HEK293T (cell line): ENCODE data around the gene PRKCB.
"Not testable (repeated sequence)": the region's sequence is repeated elsewhere in the genome, so short reads cannot be mapped to it uniquely, and the experiment has no call there.

Experiments
- CTCF ChIA-PET: fragments of 350-600 bp; formaldehyde crosslinking; extraction: SDS; loops from one replicate; lab custom pipeline; 2021; ENCODE audit warnings: antibody characterized with exemption, inconsistent platforms; lab: Yijun Ruan, JAX
- POLR2A ChIA-PET: fragments of 350-600 bp; formaldehyde crosslinking; extraction: SDS; loops from one replicate; lab custom pipeline; 2020; ENCODE audit warnings: antibody characterized with exemption, inconsistent platforms; lab: Yijun Ruan, JAX
- DNase-seq: peaks from one replicate; pipeline ENCODE4 v3.0.0; 2012; ENCODE audit warnings: mixed read lengths; ENCODE audit errors: extremely low spot score
- ARNT ChIP-seq: fragments of 450-650 bp; IDR thresholded peaks from 2 replicates; pipeline ENCODE4 v1.6.1; 2017; ENCODE audit warnings: mild to moderate bottlenecking
- BHLHE40 ChIP-seq: fragments of 450-650 bp; IDR thresholded peaks from 2 replicates; pipeline ENCODE4 v1.6.1; 2016; ENCODE audit warnings: mild to moderate bottlenecking, moderate library complexity, borderline replicate concordance
- CTBP1 ChIP-seq: fragments of 450-650 bp; IDR thresholded peaks from 2 replicates; pipeline ENCODE4 v1.6.1; 2016; ENCODE audit warnings: borderline replicate concordance
- ELF4 ChIP-seq: fragments of 450-650 bp; IDR thresholded peaks from 2 replicates; pipeline ENCODE4 v1.6.1; 2017; ENCODE audit warnings: antibody characterized with exemption
- FOXA1 ChIP-seq: fragments of 450-650 bp; IDR thresholded peaks from 2 replicates; pipeline ENCODE4 v1.6.1; 2016; ENCODE audit warnings: mild to moderate bottlenecking
- FOXK2 ChIP-seq: fragments of 450-650 bp; IDR thresholded peaks from 2 replicates; pipeline ENCODE4 v1.6.1; 2016; ENCODE audit warnings: mild to moderate bottlenecking
- FOXM1 ChIP-seq: fragments of 450-650 bp; IDR thresholded peaks from 2 replicates; pipeline ENCODE4 v1.6.1; 2017; ENCODE audit warnings: mild to moderate bottlenecking, borderline replicate concordance
- HDGF ChIP-seq: fragments of 450-650 bp; IDR thresholded peaks from 2 replicates; pipeline ENCODE4 v1.6.1; 2017; ENCODE audit warnings: antibody characterized with exemption, borderline replicate concordance
- L3MBTL2 ChIP-seq: fragments of 450-650 bp; conservative IDR thresholded peaks from 2 replicates; pipeline ENCODE4 v1.6.1; 2016; ENCODE audit warnings: mild to moderate bottlenecking
- LEF1 ChIP-seq: fragments of 450-650 bp; IDR thresholded peaks from 2 replicates; pipeline ENCODE4 v1.6.1; 2017; ENCODE audit warnings: mild to moderate bottlenecking, borderline replicate concordance
- NFRKB ChIP-seq: fragments of 450-650 bp; IDR thresholded peaks from 2 replicates; pipeline ENCODE4 v1.6.1; 2016; ENCODE audit warnings: mild to moderate bottlenecking, moderate library complexity
- PKNOX1 ChIP-seq: fragments of 450-650 bp; IDR thresholded peaks from 2 replicates; pipeline ENCODE4 v1.6.1; 2016
- SP1 ChIP-seq: fragments of 450-650 bp; IDR thresholded peaks from 2 replicates; pipeline ENCODE4 v1.6.1; 2017
- SUZ12 ChIP-seq: fragments of 450-650 bp; IDR thresholded peaks from 2 replicates; pipeline ENCODE4 v1.6.1; 2016; ENCODE audit warnings: mild to moderate bottlenecking
- TARDBP ChIP-seq: fragments of 450-650 bp; IDR thresholded peaks from 2 replicates; pipeline ENCODE4 v1.6.1; 2016
- ZNF384 ChIP-seq: fragments of 450-650 bp; IDR thresholded peaks from 2 replicates; pipeline ENCODE4 v1.6.1; 2016

PRKCB gene

DNA sequence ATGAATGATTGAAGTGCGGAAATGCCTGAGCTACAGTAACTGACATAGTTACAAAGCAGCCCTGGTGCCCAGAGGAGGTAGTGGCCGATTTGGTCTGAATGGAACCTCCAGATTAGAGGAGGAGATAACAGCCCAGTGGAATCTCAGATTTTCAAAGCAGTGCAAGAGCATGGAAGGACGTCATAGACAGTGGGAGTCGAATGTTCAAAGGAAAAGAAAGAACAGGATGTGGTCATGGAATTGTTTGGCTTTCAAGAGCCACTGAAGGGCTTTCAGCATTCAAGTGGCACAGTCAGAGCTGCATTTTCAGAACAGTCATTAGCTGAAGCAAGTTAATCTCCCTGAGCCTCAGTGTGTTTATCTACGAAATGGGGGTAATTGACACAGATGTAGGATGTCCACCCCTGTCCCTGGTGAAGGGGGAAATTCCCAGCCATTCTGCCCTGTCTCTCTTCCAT is 315.7 kb downstream of the PRKCB start:
- ChIA-PET CTCF (no interaction called here), POLR2A (no interaction called here)
- TF ChIP-seq PKNOX1 (no peak), BHLHE40 (no peak), ELF4 (no peak), ZNF384 (no peak), FOXA1 (no peak)
- no peak for DNase-seq

GRCh38 chr16:24152048-24152447 is 316.3 kb downstream of the PRKCB start:
- DNase-seq, POLR2A ChIA-PET: not testable (repeated sequence)
- CTCF ChIA-PET, result interaction anchor here (0.6 kb wide), 1 partner anchor 81 kb away, joined by 3 read pairs; no protein-coding TSS in a partner anchor

DNA sequence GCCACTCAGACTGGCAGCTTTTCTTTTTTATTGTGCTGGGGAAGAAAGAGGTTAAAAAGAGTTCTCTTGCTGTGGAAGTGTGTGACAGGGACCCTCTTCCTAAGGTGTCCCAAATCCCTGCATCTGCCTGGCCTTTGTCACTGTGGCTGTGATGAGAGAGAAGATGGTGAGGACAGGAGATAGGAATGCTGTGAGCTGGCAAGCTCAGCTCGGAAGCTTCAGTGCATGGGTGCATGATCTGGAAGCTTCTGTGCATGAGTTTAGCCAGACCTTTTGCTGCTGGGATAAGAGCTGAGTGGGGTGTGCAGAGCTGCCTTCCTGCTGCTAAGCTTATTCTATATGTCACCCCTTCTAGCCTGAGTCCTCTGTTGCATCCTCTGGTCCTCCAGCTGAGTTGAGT is 317.0 kb downstream of the PRKCB start:
- DNase-seq, result no peak
- POLR2A ChIA-PET, result no interaction called here
- TF ChIP-seq NFRKB, result no peak
- no peak for TF ChIP-seq FOXA1
- no peak for TF ChIP-seq FOXK2
- no peak for TF ChIP-seq ZNF384
- CTCF ChIA-PET, result interaction anchor here (0.6 kb wide), 1 partner anchor 81 kb away, joined by 3 read pairs; no protein-coding TSS in a partner anchor

DNA sequence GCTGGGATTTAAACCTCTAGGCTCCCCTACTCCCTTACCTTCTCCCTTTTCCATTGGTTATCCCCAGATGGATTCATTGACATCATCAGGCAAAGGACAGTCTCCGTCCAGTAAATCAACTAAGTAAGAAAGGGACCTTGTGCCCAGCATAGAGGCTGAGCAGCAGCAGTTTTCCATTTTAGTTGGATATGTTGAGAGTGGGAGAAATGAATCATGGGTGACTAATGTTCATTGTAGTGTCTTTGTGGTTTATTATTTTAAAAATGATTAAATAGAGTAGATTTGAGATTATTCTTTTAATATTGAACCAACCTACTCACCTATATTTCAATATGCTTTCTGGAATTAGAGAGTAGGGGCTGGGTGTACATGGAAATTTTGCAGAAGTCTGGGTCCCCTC is 321.0 kb downstream of the PRKCB start:
- no peak for DNase-seq
- ChIA-PET CTCF (no interaction called here), POLR2A (no interaction called here)
- TF ChIP-seq FOXK2 (no peak), FOXA1 (no peak), ARNT (no peak), BHLHE40 (no peak), LEF1 (no peak), ZNF384 (no peak), SUZ12 (no peak), HDGF (no peak), ELF4 (no peak), CTBP1 (no peak)

- TF ChIP-seq LEF1, result no peak
- no peak for TF ChIP-seq L3MBTL2
- no peak for TF ChIP-seq ELF4
- no peak for TF ChIP-seq NFRKB
- no peak for TF ChIP-seq FOXM1
- no peak for TF ChIP-seq SUZ12
- no peak for TF ChIP-seq CTBP1
- no peak for TF ChIP-seq TARDBP
- TF ChIP-seq SP1, result no peak
- no peak for TF ChIP-seq ARNT
- TF ChIP-seq BHLHE40, result no peak
- TF ChIP-seq FOXK2, result no peak
- no peak for DNase-seq
- ChIA-PET POLR2A (no interaction called here), CTCF (interaction anchor here (1.1 kb wide), 1 partner anchor 14 kb away, joined by 3 read pairs; no protein-coding TSS in a partner anchor)
These were observed 328.2 kb downstream of the PRKCB start for GRCh38 chr16:24163935-24164334.

DNA sequence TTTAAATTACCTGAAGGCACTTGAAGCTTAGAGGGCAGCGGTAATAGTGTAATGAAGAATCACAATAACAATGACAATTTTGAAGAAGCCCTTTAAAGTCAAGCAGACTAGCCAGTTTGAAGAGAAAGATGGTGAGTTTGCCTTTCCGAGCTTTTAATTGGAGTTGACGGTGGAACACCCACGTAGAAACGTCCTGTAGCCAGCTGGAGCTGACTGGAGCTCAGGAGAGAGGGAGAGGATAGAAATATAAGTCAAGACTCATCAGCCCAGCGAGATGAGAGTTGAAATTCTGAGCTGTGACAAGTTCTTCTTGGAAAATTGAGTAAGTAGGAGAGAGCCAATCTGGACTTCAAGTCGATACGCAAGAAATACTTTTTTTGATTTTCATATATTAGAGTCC is 328.6 kb downstream of the PRKCB start:
- TF ChIP-seq TARDBP (no peak), FOXA1 (no peak), LEF1 (no peak), FOXK2 (no peak), BHLHE40 (no peak), SP1 (no peak), CTBP1 (no peak), FOXM1 (no peak), L3MBTL2 (no peak), ELF4 (no peak), ARNT (no peak)
- ChIA-PET CTCF (interaction anchor here (0.6 to 1.1 kb wide), 2 partner anchors 15 to 32 kb away, joined by 3 to 4 read pairs; no protein-coding TSS in a partner anchor), POLR2A (no interaction called here)
- DNase-seq, result no peak

- CTCF ChIA-PET, result no interaction called here
- POLR2A ChIA-PET, result no interaction called here
- no peak for TF ChIP-seq SUZ12
- no peak for TF ChIP-seq CTBP1
- TF ChIP-seq BHLHE40, result no peak
- no peak for TF ChIP-seq PKNOX1
- no peak for TF ChIP-seq TARDBP
- TF ChIP-seq NFRKB, result no peak
- TF ChIP-seq HDGF, result no peak
- no peak for TF ChIP-seq ARNT
- no peak for TF ChIP-seq ELF4
- TF ChIP-seq LEF1, result no peak
- TF ChIP-seq ZNF384, result no peak
- no peak for TF ChIP-seq FOXM1
- no peak for DNase-seq
These were observed 329.5 kb downstream of the PRKCB start for GRCh38 chr16:24165273-24165672.
